B cell (primary cell): ENCODE measurements around the gene SAPCD2. TPM values are rescaled to one million over a fixed set of nuclear protein-coding genes. Genes with fewer than 3 reads are reported as not detected.

Experiments
- ATAC-seq: fragments of 200-7000 bp; cut with Tn5 transposase; one replicate; pipeline ENCODE4 v1.10.0; 2021; ENCODE audit warnings: low read depth, mild to moderate bottlenecking, moderate number of reproducible peaks, moderate library complexity
- CTCF ChIA-PET: fragments of 350-600 bp; sonication (Branson Sonifier 250); formaldehyde crosslinking; loops from one replicate; lab custom pipeline; 2021; ENCODE audit warnings: antibody characterized with exemption, inconsistent platforms; lab: Charles Lee
- POLR2A ChIA-PET: fragments of 350-600 bp; sonication (Branson Sonifier 250); formaldehyde crosslinking; loops from one replicate; lab custom pipeline; 2021; ENCODE audit warnings: antibody characterized with exemption; lab: Charles Lee
- DNase-seq: peaks from one replicate; pipeline ENCODE4 v3.0.0; 2013
- H2AFZ ChIP-seq: 2 replicates; pipeline ENCODE4 v1.6.1; 2012; ENCODE audit warnings: mild to moderate bottlenecking, low read depth, low read length; ENCODE audit not compliant: insufficient read depth, poor library complexity, severe bottlenecking
- H3K27ac ChIP-seq, 2 donors: 1 replicate in 1 of 2; 2 replicates in 1 of 2; pipeline ENCODE4 v1.5.1; 2012 to 2013; ENCODE audit warnings: low read length in 2 of 2, mild to moderate bottlenecking in 2 of 2, moderate library complexity in 1 of 2
- H3K27me3 ChIP-seq, 4 experiments: fragments of 200-600 bp in 1 of 4; sonication (generic) in 1 of 4; replicated peaks in 1 of 4; 1 replicate in 2 of 4; 2 replicates in 2 of 4; pipeline versions ENCODE4 v1.6.1 to v1.7.0; 2013 to 2016; ENCODE audit warnings: low read length in 3 of 4, mild to moderate bottlenecking in 2 of 4, mixed read lengths in 1 of 4, moderate library complexity in 1 of 4; ENCODE audit not compliant: insufficient read depth in 4 of 4, control insufficient read depth in 3 of 4; ENCODE audit errors: control extremely low read depth in 1 of 4
- H3K36me3 ChIP-seq, 2 experiments: replicated peaks in 1 of 2; 1 replicate in 1 of 2; 2 replicates in 1 of 2; pipeline versions ENCODE4 v1.6.1 to v1.7.1; 2013; ENCODE audit warnings: low read length in 1 of 2; ENCODE audit not compliant: insufficient read depth in 2 of 2, control insufficient read depth in 1 of 2; ENCODE audit errors: control extremely low read depth in 1 of 2, extremely low read depth in 1 of 2
- H3K4me1 ChIP-seq, 2 donors: fragments of 200-600 bp in 1 of 2; sonication (generic) in 1 of 2; 1 replicate in 1 of 2; 2 replicates in 1 of 2; pipeline versions ENCODE4 v1.5.1 to v1.6.1; 2013 to 2017; ENCODE audit warnings: low read length in 2 of 2; ENCODE audit not compliant: control insufficient read depth in 2 of 2, insufficient read depth in 2 of 2
- H3K4me2 ChIP-seq: replicated peaks from 2 replicates; pipeline ENCODE3; 2012; ENCODE audit warnings: mild to moderate bottlenecking, low read depth, low read length; ENCODE audit not compliant: poor library complexity, severe bottlenecking
- H3K4me3 ChIP-seq, 5 experiments: fragments of 200-600 bp in 1 of 5; sonication (generic) in 1 of 5; 1 replicate in 3 of 5; 2 replicates in 2 of 5; pipeline versions ENCODE4 v1.5.1 to v1.7.0; 2011 to 2016; ENCODE audit warnings: low read length in 4 of 5, mild to moderate bottlenecking in 4 of 5, low read depth in 2 of 5, control low read depth in 1 of 5, moderate library complexity in 1 of 5; ENCODE audit not compliant: insufficient read depth in 1 of 5; ENCODE audit errors: control extremely low read depth in 1 of 5, extremely low read depth in 1 of 5
- H3K79me2 ChIP-seq: fragments of 200-600 bp; sonication (generic); one replicate; pipeline ENCODE4 v1.6.0; 2016; ENCODE audit warnings: low read length; ENCODE audit not compliant: control insufficient read depth, insufficient read depth
- H3K9ac ChIP-seq: fragments of 200-600 bp; sonication (generic); 2 replicates; pipeline ENCODE4 v1.6.1; 2017; ENCODE audit warnings: mild to moderate bottlenecking, low read length, moderate library complexity
- H3K9me3 ChIP-seq, 3 donors: one replicate each; pipeline versions ENCODE4 v1.6.1 to v1.7.1; 2013; ENCODE audit warnings: low read length in 2 of 3; ENCODE audit not compliant: control insufficient read depth in 2 of 3, insufficient read depth in 1 of 3; ENCODE audit errors: control extremely low read depth in 1 of 3
- H4K20me1 ChIP-seq: 2 replicates; pipeline ENCODE4 v1.6.0; 2012; ENCODE audit warnings: mild to moderate bottlenecking, low read length; ENCODE audit not compliant: insufficient read depth, control insufficient read depth, poor library complexity, severe bottlenecking
- H3K27ac Mint-ChIP-seq: one replicate; pipeline ENCODE4 v1.8.0; 2021; ENCODE audit warnings: mixed read lengths
- H3K27me3 Mint-ChIP-seq: one replicate; pipeline ENCODE4 v1.8.0; 2021; ENCODE audit warnings: mixed read lengths
- H3K4me1 Mint-ChIP-seq: one replicate; pipeline ENCODE4 v1.8.0; 2021; ENCODE audit warnings: mixed read lengths
- H3K4me3 Mint-ChIP-seq: one replicate; pipeline ENCODE4 v1.8.0; 2021; ENCODE audit warnings: mixed read lengths
- H3K9me3 Mint-ChIP-seq: one replicate; pipeline ENCODE4 v1.8.0; 2022; ENCODE audit warnings: mixed read lengths; ENCODE audit not compliant: insufficient read depth
- CTCF ChIP-seq: fragments of 200-600 bp; IDR thresholded peaks from one replicate; pipeline ENCODE4 v1.8.0; 2022; ENCODE audit warnings: antibody characterized with exemption, mild to moderate bottlenecking
- EZH2 ChIP-seq: IDR thresholded peaks from 2 replicates; pipeline ENCODE4 v1.6.1; 2012; ENCODE audit warnings: borderline replicate concordance, low read depth, mild to moderate bottlenecking, moderate library complexity, low read length; ENCODE audit not compliant: insufficient read depth, poor library complexity, severe bottlenecking
- WGBS: methylation state at CpG from one replicate; pipeline ENCODE4 v1.1.5; 2013; ENCODE audit warnings: missing lambda C conversion rate; ENCODE audit not compliant: insufficient coverage; 5-methylcytosine and 5-hydroxymethylcytosine counted together
- intact Hi-C: fragments of 100-400 bp; cut with micrococcal nuclease; formaldehyde crosslinking; loops from one replicate; pipeline ENCODE4 v1.10.0; 2022
- polyA plus RNA-seq: library from polyadenylated mRNA; depleted of rRNA; stranded (reverse); fragments of >200 nt; gene quantifications from 2 replicates; pipeline ENCODE4 v1.2.3, GENCODE V29; 2012
- total RNA-seq, 2 donors: library from RNA; stranded (reverse); fragments of 120-200 nt in 1 of 2; gene quantifications; 1 replicate in 1 of 2; 2 replicates in 1 of 2; pipeline versions ENCODE4 v1.2.3 to v1.2.4, GENCODE V29; 2013 to 2022

The SAPCD2 gene
- total and polyA plus RNA-seq, 2 donors (not counting 1 experiment from before 2014, with no cell fraction given) = 0.39 to 0.69 TPM

GRCh38 chr9:137066096-137066861, 4.1 kb downstream of the SAPCD2 start:
- Histone ChIP-seq H3K9ac (no peak overlapping the region), H3K9me3 (peaks cover 0 to 7% (median 0%) of the 10 kb centered on the region in 3 donors), H3K27ac (no peak overlapping the region), H3K4me3 (no peak overlapping the region), H3K79me2 (no peaks in the 10 kb centered on the region), H3K27me3 (peaks cover 0 to 15% (median 1%) of the 10 kb centered on the region in 4 experiments), H3K4me1 (peaks cover 15 to 33% of the 10 kb centered on the region in 2 donors), H4K20me1 (peaks cover 8% of the 10 kb centered on the region), H2AFZ (no peak overlapping the region), H3K36me3 (no peaks in the 10 kb centered on the region), H3K4me2 (no peak overlapping the region)
- CTCF ChIA-PET = interaction anchor here (0.8 to 6.7 kb wide), 17 partner anchors 10 to 279 kb away, joined by 3 to 61 read pairs (median 9); partner anchors contain the start of genes ABCA2, MAN1B1, NPDC1 and TMEM141
- POLR2A ChIA-PET = interaction anchor here (1.3 kb wide), 1 partner anchor 17 kb away, joined by 5 read pairs; no protein-coding TSS in a partner anchor
- DNase-seq (no peak), ATAC-seq (no peak)
- Mint-ChIP-seq H3K4me1 (peaks cover 16% of the 10 kb centered on the region), H3K4me3 (no peak overlapping the region), H3K27ac (no peak overlapping the region), H3K9me3 (no peaks in the 10 kb centered on the region), H3K27me3 (peaks cover 6% of the 10 kb centered on the region)
- 94% methylated on average over 20 of the region's 26 CpGs for WGBS
- intact Hi-C loops = no loop called here
- TF ChIP-seq CTCF (no peak), EZH2 (no peak)
